Measurements from ENCODE around the gene METTL25.

- no peak for TF ChIP-seq ZNF281 (CRISPR knock-in tag; IDR thresholded peaks at IDR 0.05)
- TF ChIP-seq ETV6 (CRISPR knock-in tag; IDR thresholded peaks at IDR 0.05), result no peak
- no peak for TF ChIP-seq CTCF (IDR thresholded peaks at IDR 0.05)
- TF ChIP-seq RELA (CRISPR knock-in tag; IDR thresholded peaks at IDR 0.05; ENCODE audit: borderline replicate concordance), result no peak
- TF ChIP-seq MAX (CRISPR knock-in tag; IDR thresholded peaks at IDR 0.05), result no peak
- no peak for TF ChIP-seq TCF7 (CRISPR knock-in tag; IDR thresholded peaks at IDR 0.05; ENCODE audit: low read depth)
- no peak for TF ChIP-seq ZNF232 (CRISPR knock-in tag; IDR thresholded peaks at IDR 0.05)
- no peak for TF ChIP-seq NFYB (CRISPR knock-in tag; conservative IDR thresholded peaks at IDR 0.05; ENCODE audit: low read depth)
- TF ChIP-seq E2F1 (CRISPR knock-in tag; IDR thresholded peaks at IDR 0.05), result no peak
- TF ChIP-seq HMGXB4 (CRISPR knock-in tag; IDR thresholded peaks at IDR 0.05), result no peak
- TF ChIP-seq FOXJ3 (CRISPR knock-in tag; IDR thresholded peaks at IDR 0.05; ENCODE audit: borderline replicate concordance), result no peak
- TF ChIP-seq SP1 (CRISPR knock-in tag; conservative IDR thresholded peaks at IDR 0.05), result no peak
- TF ChIP-seq ATF2 (CRISPR knock-in tag; IDR thresholded peaks at IDR 0.05; ENCODE audit: borderline replicate concordance, low read depth), result no peak
Observed at GRCh38 chr12:82461393-82461792, 103.1 kb downstream of the METTL25 start.

Data from WTC11 (cell line).